Measurements from ENCODE around the gene PPP1R3E. TPM values are rescaled to one million over a fixed set of nuclear protein-coding genes. Genes with fewer than 3 reads are reported as not detected.

Gene PPP1R3E
- polyA plus RNA-seq, 1 donor from 2014 or later, result 17.2 TPM

DNA sequence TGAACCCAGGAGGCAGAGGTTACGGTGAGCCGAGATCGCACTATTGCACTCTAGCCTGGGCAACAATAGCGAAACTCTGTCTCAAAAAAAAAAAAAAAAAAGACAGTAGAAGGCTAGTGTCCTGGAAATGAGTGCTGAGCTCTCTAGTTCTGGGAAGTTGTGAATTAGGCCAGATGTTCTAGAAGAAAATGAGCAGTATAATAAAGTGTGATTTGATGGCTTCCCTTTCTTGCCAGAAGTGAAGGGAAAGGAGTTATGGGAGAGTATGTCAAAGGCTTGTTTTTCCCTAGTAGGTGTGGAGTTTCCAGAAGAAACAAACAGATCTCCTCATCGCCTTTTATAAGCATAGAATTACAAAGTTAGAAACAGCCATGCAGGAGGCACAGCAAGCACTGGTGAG, 44.4 kb downstream of the PPP1R3E start:
- Histone ChIP-seq H3K9me2 (ENCODE audit: insufficient read depth, low read length) (no peaks in the 10 kb centered on the region), H3K36me3 (ENCODE audit: insufficient read depth, low read length) (no peaks in the 10 kb centered on the region), H3K27ac (ENCODE audit: low read length) (no peak overlapping the region), H3K4me3 (ENCODE audit: low read length) (no peak overlapping the region), H2AFZ (ENCODE audit: low read depth, low read length) (no peak overlapping the region), H3K79me2 (replicated peaks; ENCODE audit: insufficient read depth, low read length) (no peaks in the 10 kb centered on the region), H3K9me3 (ENCODE audit: low read length) (no peaks in the 10 kb centered on the region), H3K27me3 (ENCODE audit: insufficient read depth, low read depth, low read length) (no peaks in the 10 kb centered on the region), H3K4me2 (ENCODE audit: low read length) (no peak overlapping the region), H3K9ac (ENCODE audit: low read length) (no peak overlapping the region), H4K20me1 (ENCODE audit: insufficient read depth) (no peaks in the 10 kb centered on the region), H3F3A (ENCODE audit: insufficient read depth, low read length, poor library complexity, severe bottlenecking) (no peaks in the 10 kb centered on the region)
- no peak for TF ChIP-seq POLR2AphosphoS5 (IDR thresholded peaks at IDR 0.05)
- no peak for TF ChIP-seq EP300 (conservative IDR thresholded peaks at IDR 0.05; ENCODE audit: poor library complexity, severe bottlenecking)
- no peak for TF ChIP-seq SMC3 (conservative IDR thresholded peaks at IDR 0.05; ENCODE audit: poor library complexity)
- no peak for TF ChIP-seq TAF1 (IDR thresholded peaks at IDR 0.05; ENCODE audit: low read depth)
- TF ChIP-seq RAD21 (conservative IDR thresholded peaks at IDR 0.05), result no peak
- no peak for TF ChIP-seq EZH2 (IDR thresholded peaks at IDR 0.05; ENCODE audit: borderline replicate concordance, insufficient read depth, low read length, poor library complexity, severe bottlenecking)
- TF ChIP-seq MXI1 (conservative IDR thresholded peaks at IDR 0.05; ENCODE audit: poor library complexity, severe bottlenecking), result no peak
- TF ChIP-seq REST (IDR thresholded peaks at IDR 0.05; ENCODE audit: borderline replicate concordance), result no peak
- TF ChIP-seq, protein P1, sequence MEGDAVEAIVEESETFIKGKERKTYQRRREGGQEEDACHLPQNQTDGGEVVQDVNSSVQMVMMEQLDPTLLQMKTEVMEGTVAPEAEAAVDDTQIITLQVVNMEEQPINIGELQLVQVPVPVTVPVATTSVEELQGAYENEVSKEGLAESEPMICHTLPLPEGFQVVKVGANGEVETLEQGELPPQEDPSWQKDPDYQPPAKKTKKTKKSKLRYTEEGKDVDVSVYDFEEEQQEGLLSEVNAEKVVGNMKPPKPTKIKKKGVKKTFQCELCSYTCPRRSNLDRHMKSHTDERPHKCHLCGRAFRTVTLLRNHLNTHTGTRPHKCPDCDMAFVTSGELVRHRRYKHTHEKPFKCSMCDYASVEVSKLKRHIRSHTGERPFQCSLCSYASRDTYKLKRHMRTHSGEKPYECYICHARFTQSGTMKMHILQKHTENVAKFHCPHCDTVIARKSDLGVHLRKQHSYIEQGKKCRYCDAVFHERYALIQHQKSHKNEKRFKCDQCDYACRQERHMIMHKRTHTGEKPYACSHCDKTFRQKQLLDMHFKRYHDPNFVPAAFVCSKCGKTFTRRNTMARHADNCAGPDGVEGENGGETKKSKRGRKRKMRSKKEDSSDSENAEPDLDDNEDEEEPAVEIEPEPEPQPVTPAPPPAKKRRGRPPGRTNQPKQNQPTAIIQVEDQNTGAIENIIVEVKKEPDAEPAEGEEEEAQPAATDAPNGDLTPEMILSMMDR (IDR thresholded peaks at IDR 0.05; ENCODE audit: poor library complexity, severe bottlenecking), result no peak

- H3F3A ChIP-seq (ENCODE audit: insufficient read depth, low read length, poor library complexity, severe bottlenecking), result no peaks in the 10 kb centered on the region
- no peak overlapping the region for H3K9ac ChIP-seq (ENCODE audit: low read length)
- no peaks in the 10 kb centered on the region for H3K36me3 ChIP-seq (ENCODE audit: insufficient read depth, low read length)
- H3K9me3 ChIP-seq (ENCODE audit: low read length), result no peaks in the 10 kb centered on the region
- TF ChIP-seq EP300 (conservative IDR thresholded peaks at IDR 0.05; ENCODE audit: poor library complexity, severe bottlenecking) (no peak), SMC3 (conservative IDR thresholded peaks at IDR 0.05; ENCODE audit: poor library complexity) (no peak), RAD21 (conservative IDR thresholded peaks at IDR 0.05) (no peak), REST (IDR thresholded peaks at IDR 0.05; ENCODE audit: borderline replicate concordance) (no peak), POLR2AphosphoS5 (IDR thresholded peaks at IDR 0.05) (no peak), EZH2 (IDR thresholded peaks at IDR 0.05; ENCODE audit: borderline replicate concordance, insufficient read depth, low read length, poor library complexity, severe bottlenecking) (no peak), TAF1 (IDR thresholded peaks at IDR 0.05; ENCODE audit: low read depth) (no peak), MXI1 (conservative IDR thresholded peaks at IDR 0.05; ENCODE audit: poor library complexity, severe bottlenecking) (no peak)
- TF ChIP-seq, protein P1 (IDR thresholded peaks at IDR 0.05; ENCODE audit: poor library complexity, severe bottlenecking), result no peak
- H3K4me2 ChIP-seq (ENCODE audit: low read length), result no peak overlapping the region
- H3K4me3 ChIP-seq (ENCODE audit: low read length), result no peak overlapping the region
- no peak overlapping the region for H3K27ac ChIP-seq (ENCODE audit: low read length)
- H4K20me1 ChIP-seq (ENCODE audit: insufficient read depth), result no peaks in the 10 kb centered on the region
- no peak overlapping the region for H2AFZ ChIP-seq (ENCODE audit: low read depth, low read length)
- H3K27me3 ChIP-seq (ENCODE audit: insufficient read depth, low read depth, low read length), result no peaks in the 10 kb centered on the region
- H3K9me2 ChIP-seq (ENCODE audit: insufficient read depth, low read length), result no peaks in the 10 kb centered on the region
- no peaks in the 10 kb centered on the region for H3K79me2 ChIP-seq (replicated peaks; ENCODE audit: insufficient read depth, low read length)
These were observed 50.0 kb downstream of the PPP1R3E start for GRCh38 chr14:23252420-23253333.

Measured in neural cell (in vitro differentiated cells).